DMS153 (cell line): ENCODE results near the gene CDKN2C.
"Not testable (repeated sequence)": the region's sequence is repeated elsewhere in the genome, so short reads cannot be mapped to it uniquely, and the experiment has no call there.

ENCODE experiments used
- DNase-seq: peaks from one replicate; lab custom pipeline; 2025; lab: John Stamatoyannopoulos, UW

The CDKN2C gene

DNA sequence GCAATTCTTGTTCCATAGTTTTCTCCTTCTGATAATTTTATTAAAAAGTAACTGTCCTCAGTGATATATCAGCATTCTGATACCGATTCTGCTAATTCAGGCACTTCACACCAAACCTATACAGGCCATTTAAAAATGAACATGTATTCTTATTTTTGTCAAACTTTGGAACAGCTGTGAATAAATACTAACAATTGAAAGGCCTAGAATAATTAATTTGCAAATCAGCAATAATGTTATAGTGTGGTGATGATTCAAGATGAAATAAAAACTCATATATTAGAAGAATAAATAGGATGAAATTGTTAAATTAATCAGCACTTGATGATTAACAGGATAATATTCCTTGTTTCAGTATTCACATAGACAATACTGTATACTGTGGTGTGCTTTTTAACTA lies 9.9 kb downstream of the CDKN2C start:
- DNase-seq: no peak

- no peak for DNase-seq
Measured at GRCh38 chr1:50980505-50980904, 10.5 kb downstream of the CDKN2C start.

DNA sequence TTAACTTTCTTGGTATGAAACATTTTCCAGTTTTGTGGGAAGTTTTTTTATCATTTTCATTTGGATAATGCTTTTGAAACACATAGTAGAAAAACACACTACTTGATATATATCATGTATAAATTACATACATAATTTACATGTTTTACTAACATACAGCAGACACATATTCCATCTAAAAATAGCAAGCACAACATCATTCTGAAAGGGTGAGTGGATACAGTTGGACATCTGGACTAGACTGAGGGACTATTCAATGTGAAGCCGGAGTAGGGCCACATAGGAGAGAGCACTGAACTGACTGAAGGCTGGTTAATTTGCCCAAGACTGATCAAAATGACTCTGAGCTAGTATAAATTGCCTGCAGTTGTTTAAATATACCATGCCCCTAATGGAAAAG lies 11.7 kb downstream of the CDKN2C start:
- peak; percentile 48 for DNase-seq

GRCh38 chr1:50982611-50983010 lies 12.6 kb downstream of the CDKN2C start:
- no peak for DNase-seq

DNA sequence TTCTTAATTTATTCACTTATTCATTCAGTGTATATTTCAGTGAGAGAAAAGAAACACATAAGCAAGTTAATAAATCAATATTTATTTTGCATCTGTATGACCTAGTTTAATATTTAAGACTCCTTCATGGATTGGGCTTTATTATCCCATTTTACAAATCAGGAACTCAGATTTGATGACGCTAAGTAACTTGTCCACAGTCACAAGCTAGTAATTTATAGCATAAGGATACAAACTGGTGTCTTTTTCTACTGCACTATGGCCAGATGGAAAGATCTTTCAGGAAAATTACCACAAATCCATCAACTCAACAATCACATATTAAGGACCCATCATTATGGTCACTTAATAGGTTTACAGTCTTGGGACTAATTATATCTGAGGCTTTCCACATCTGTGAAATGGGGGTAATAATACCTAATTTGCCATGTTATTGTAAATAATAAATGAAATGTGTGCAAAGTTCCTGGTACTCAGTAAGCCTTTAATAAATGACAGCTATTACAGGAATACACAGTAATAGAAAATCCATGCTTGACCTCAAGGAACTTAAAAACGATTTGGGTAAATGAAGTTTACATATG lies 13.3 kb downstream of the CDKN2C start:
- DNase-seq: no peak

- no peak for DNase-seq
Measured at GRCh38 chr1:50985094-50985493, 15.0 kb downstream of the CDKN2C start.

- no peak for DNase-seq
Measured at GRCh38 chr1:50986653-50987052, 16.6 kb downstream of the CDKN2C start.

- no peak for DNase-seq
Measured at GRCh38 chr1:50989694-50990093, 19.6 kb downstream of the CDKN2C start.

DNA sequence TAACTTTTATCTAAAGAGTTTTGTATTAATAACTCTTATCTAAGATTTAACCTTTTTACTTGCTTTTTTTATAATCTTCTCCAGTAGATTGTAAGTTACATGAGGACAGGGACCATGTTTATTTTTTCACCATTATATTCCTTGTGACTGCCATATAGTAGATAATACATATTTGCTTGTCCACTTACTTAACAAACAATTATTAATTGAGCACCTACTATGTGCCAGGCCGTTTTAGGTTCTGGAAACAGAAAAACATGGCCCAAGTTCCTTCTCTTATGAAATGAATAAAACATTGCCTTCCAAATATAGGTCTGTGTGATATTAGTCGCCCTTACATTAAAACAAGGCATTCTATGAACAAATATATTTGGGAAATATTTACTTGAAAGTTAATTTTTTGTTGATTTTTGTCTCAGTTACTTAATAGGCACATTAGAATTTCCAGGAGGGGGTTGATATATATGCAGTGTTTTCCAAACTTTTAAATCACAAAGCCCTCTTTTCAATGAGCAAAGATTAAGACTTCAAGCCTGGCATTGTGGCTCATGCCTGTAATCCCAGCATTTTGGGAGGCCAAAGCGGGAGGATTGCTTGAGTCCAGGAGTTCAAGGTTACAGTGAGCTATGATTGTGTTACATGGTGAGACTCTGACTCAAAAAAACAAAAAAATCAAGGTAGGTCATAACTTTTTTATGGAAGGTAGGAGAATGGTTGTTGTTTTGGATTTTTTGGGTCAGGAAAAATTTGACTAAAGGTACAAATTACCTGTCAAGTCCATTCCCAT lies 22.7 kb downstream of the CDKN2C start:
- DNase-seq: no peak

- DNase-seq: no peak
Measured at GRCh38 chr1:50993645-50994044, 23.6 kb downstream of the CDKN2C start.

GRCh38 chr1:50994997-50995396 lies 25.0 kb downstream of the CDKN2C start:
- no peak for DNase-seq

- DNase-seq: peak; percentile 50
Measured at GRCh38 chr1:50995651-50996050, 25.6 kb downstream of the CDKN2C start.

DNA sequence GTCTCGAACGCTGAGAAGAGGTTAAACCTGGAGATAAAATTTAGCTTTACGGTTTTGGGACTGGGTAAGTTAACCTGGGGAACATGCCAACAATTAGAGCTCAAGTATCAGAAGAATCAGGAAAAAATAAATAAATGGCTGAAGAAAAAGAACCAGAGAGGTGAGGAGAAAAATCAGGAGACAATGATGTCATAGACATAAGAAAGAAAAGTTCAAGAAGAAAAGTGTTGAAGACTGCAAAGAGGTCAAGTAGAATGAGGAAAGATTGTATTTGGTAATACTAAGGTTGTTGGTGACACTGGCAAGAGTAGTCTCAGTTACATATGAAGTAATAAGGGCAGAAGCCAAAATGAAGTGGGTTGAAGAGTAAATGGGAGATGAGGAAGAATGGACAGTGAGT lies 26.0 kb downstream of the CDKN2C start:
- no peak for DNase-seq

- not testable (repeated sequence) for DNase-seq
Measured at GRCh38 chr1:50999375-50999774, 29.3 kb downstream of the CDKN2C start.

DNA sequence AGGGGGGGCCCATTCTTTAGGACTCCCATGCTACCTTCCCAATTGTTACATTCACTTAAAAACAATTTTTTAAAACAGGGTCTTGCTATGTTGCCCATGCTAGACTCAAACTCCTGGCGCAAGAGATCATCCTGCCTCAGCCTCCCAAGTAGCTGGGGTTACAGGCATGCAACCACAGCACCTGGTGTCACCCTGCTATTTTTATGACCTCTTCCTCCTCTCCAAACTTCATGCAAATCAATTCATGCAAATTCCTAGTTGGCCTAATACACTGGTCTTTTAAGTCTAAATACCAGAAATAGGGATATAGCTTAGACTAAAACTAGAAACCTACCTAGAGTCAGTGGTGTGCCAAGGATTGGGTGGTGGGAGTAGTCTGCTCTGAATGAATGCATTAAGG lies 30.1 kb downstream of the CDKN2C start:
- DNase-seq: no peak

- no peak for DNase-seq
Measured at GRCh38 chr1:51000651-51001050, 30.6 kb downstream of the CDKN2C start.

GRCh38 chr1:51002516-51002915 lies 32.5 kb downstream of the CDKN2C start:
- DNase-seq: no peak

DNA sequence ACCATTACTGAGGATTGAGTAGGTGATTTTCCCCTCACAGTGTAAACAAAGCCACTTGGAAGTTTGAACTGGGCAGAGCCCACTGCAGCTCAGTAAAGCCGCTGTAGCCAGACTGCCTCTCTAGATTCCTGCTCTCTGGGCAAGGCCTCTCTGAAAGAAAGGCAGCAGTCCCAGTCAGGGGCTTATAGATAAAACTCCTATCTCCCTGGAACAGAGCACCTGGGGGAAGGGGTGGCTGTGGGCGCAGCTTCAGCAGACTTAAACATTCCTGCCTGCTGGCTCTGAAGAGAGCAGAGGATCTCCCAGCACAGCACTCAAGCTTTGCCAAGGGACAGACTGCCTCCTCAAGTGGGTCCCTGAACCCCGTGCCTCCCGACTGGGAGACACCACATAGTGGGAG lies 35.5 kb downstream of the CDKN2C start:
- not testable (repeated sequence) for DNase-seq

DNA sequence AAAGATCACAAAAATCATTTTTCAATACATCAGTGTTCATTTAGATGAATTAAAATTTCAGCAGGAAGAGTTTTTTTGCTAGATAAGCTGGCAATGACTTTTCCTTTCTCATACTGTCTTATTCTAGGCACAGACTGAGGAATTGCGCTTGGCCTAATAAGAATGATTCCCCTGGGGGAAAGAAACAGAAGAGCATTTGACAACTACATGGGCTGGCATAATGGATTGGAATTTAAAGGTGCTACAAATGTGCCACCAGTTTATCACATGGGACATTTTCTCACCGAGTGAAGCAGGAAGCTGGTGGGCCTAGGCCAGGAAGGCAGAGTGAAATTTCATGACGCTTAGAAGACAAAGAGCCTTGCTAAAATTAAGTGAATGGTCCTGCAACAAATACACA lies 39.3 kb downstream of the CDKN2C start:
- DNase-seq: no peak

DNA sequence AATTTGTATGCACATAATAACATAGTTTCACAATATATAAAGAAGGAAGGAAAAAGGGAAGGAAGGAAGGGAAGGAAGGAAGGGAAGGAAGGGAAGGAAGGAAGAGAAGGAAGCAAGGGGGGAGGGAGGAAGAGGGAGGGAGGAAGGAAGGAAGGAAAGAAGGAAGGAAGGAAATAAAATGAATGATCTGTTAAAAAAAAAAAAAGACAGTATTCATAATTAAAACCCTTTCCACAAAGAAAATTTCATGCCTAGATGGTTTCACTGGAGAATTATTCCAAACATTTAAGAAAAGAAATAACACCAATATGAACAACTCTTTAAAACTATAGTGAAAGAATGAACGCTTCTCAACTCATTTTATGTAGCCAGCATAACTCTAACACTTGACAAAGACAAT lies 44.8 kb downstream of the CDKN2C start:
- DNase-seq: no peak

DNA sequence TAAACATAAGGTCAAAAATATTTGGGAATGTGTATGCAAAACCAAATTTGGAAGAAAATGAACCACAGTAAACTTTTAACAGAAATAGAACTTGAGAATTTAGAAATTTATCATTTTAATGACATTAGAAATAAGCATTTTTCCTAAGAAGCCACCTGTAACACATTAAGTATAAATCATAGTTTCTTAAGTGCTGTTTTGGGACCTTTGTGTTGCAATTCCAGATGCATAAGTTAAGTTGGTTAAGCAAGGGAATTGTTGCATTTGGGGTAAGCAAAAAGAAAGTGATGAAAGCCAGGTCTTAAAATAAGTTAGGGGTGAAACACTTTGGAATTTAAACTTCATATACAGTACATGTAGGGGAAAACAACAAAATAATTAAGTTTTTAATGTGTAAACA lies 49.8 kb downstream of the CDKN2C start:
- DNase-seq: no peak
